CD14-positive monocyte (primary cell): ENCODE results near the gene CCDC122. TPM values are rescaled to one million over a fixed set of nuclear protein-coding genes. Genes with fewer than 3 reads are reported as not detected.

Source experiments
- DNase-seq, 3 donors: peaks; one replicate each; pipeline ENCODE4 v3.0.0-alpha.2; 2011 to 2022
- H2AFZ ChIP-seq: 2 replicates; pipeline ENCODE4 v1.6.0; 2012; ENCODE audit warnings: mild to moderate bottlenecking, low read depth, low read length, inconsistent platforms; ENCODE audit not compliant: insufficient read depth, poor library complexity, severe bottlenecking
- H3K27ac ChIP-seq, 2 donors: 1 replicate in 1 of 2; 2 replicates in 1 of 2; pipeline ENCODE4 v1.5.1; 2012 to 2013; ENCODE audit warnings: low read length in 2 of 2, control low read depth in 1 of 2, inconsistent platforms in 1 of 2, low read depth in 1 of 2, mild to moderate bottlenecking in 1 of 2
- H3K27me3 ChIP-seq, 2 donors: one replicate each; pipeline versions ENCODE4 v1.6.0 to v1.6.1; 2011 to 2013; ENCODE audit warnings: low read length in 2 of 2; ENCODE audit not compliant: control insufficient read depth in 2 of 2, insufficient read depth in 2 of 2
- H3K36me3 ChIP-seq, 2 donors: replicated peaks in 1 of 2; 1 replicate in 1 of 2; 2 replicates in 1 of 2; pipeline versions ENCODE4 v1.5.1 to v1.6.1; 2012 to 2013; ENCODE audit warnings: low read length in 2 of 2, control low read depth in 1 of 2, inconsistent platforms in 1 of 2, mild to moderate bottlenecking in 1 of 2; ENCODE audit not compliant: insufficient read depth in 2 of 2, control insufficient read depth in 1 of 2
- H3K4me1 ChIP-seq, 2 donors: 1 replicate in 1 of 2; 2 replicates in 1 of 2; pipeline versions ENCODE4 v1.5.1 to v1.6.1; 2012 to 2013; ENCODE audit warnings: low read length in 2 of 2, control low read depth in 1 of 2, inconsistent platforms in 1 of 2, mild to moderate bottlenecking in 1 of 2, moderate library complexity in 1 of 2; ENCODE audit not compliant: insufficient read depth in 2 of 2, control insufficient read depth in 1 of 2
- H3K4me2 ChIP-seq: replicated peaks from 2 replicates; pipeline ENCODE3; 2012; ENCODE audit warnings: low read length, moderate library complexity, mild to moderate bottlenecking; ENCODE audit not compliant: poor library complexity, severe bottlenecking; ENCODE audit errors: extremely low read depth
- H3K4me3 ChIP-seq, 3 experiments: fragments of 200-600 bp in 1 of 3; sonication (generic) in 1 of 3; replicated peaks in 1 of 3; 1 replicate in 2 of 3; 2 replicates in 1 of 3; pipeline ENCODE4 v1.5.1; 2011 to 2013; ENCODE audit warnings: low read length in 3 of 3, mild to moderate bottlenecking in 3 of 3, control low read depth in 2 of 3, low read depth in 2 of 3, inconsistent platforms in 1 of 3, moderate library complexity in 1 of 3
- H3K79me2 ChIP-seq: 2 replicates; pipeline ENCODE4 v1.6.0; 2012; ENCODE audit warnings: mild to moderate bottlenecking, control low read depth, inconsistent platforms, low read length, moderate library complexity; ENCODE audit not compliant: insufficient read depth
- H3K9ac ChIP-seq: 2 replicates; pipeline ENCODE4 v1.6.0; 2017; ENCODE audit warnings: low read length, mild to moderate bottlenecking; ENCODE audit not compliant: insufficient read depth, poor library complexity, severe bottlenecking
- H3K9me3 ChIP-seq, 2 donors: replicated peaks in 1 of 2; 1 replicate in 1 of 2; 2 replicates in 1 of 2; pipeline versions ENCODE4 v1.5.1 to v1.6.1; 2012 to 2013; ENCODE audit warnings: low read length in 2 of 2, control low read depth in 1 of 2; ENCODE audit not compliant: control insufficient read depth in 1 of 2, insufficient read depth in 1 of 2
- H4K20me1 ChIP-seq: 2 replicates; pipeline ENCODE4 v1.6.0; 2012; ENCODE audit warnings: mild to moderate bottlenecking, low read length, control low read depth, moderate library complexity; ENCODE audit not compliant: insufficient read depth
- H3K27ac Mint-ChIP-seq, 7 donors: one replicate each; pipeline ENCODE4 v1.8.0; 2020; ENCODE audit warnings: mild to moderate bottlenecking in 7 of 7, mixed read lengths in 7 of 7, moderate library complexity in 6 of 7, inconsistent platforms in 2 of 7
- H3K27me3 Mint-ChIP-seq, 3 donors: one replicate each; pipeline ENCODE4 v1.8.0; 2021 to 2022; ENCODE audit warnings: low read depth in 3 of 3, mild to moderate bottlenecking in 3 of 3, mixed read lengths in 3 of 3, moderate library complexity in 3 of 3, inconsistent platforms in 1 of 3
- H3K36me3 Mint-ChIP-seq, 2 donors: one replicate each; pipeline ENCODE4 v1.8.0; 2020; ENCODE audit warnings: mixed read lengths in 2 of 2, inconsistent platforms in 1 of 2, mild to moderate bottlenecking in 1 of 2
- H3K4me1 Mint-ChIP-seq: one replicate; pipeline ENCODE4 v1.8.0; 2020; ENCODE audit warnings: mild to moderate bottlenecking, mixed read lengths
- H3K4me3 Mint-ChIP-seq, 2 donors: one replicate each; pipeline ENCODE4 v1.8.0; 2020; ENCODE audit warnings: mild to moderate bottlenecking in 2 of 2, mixed read lengths in 2 of 2, moderate library complexity in 1 of 2
- H3K9me3 Mint-ChIP-seq, 7 donors: one replicate each; pipeline ENCODE4 v1.8.0; 2020 to 2022; ENCODE audit warnings: mixed read lengths in 7 of 7, mild to moderate bottlenecking in 6 of 7, moderate library complexity in 6 of 7, inconsistent platforms in 2 of 7
- WGBS: methylation state at CpG from one replicate; pipeline ENCODE4 v1.1.5; 2013; ENCODE audit warnings: missing lambda C conversion rate; ENCODE audit not compliant: insufficient coverage; 5-methylcytosine and 5-hydroxymethylcytosine counted together
- intact Hi-C, 2 donors: fragments of 100-400 bp; cut with micrococcal nuclease; formaldehyde crosslinking; loops; one replicate each; pipeline versions ENCODE4 v1.15.0 to v1.15.1; 2023
- polyA plus RNA-seq, 3 donors: library from polyadenylated mRNA; depleted of rRNA in 1 of 3; unstranded in 2 of 3; stranded (reverse) in 1 of 3; fragments of 300-500 nt in 2 of 3; fragments of >200 nt in 1 of 3; fragmentation: Illumina TruSeq in 2 of 3; gene quantifications; 1 replicate in 2 of 3; 2 replicates in 1 of 3; pipeline ENCODE4 v1.2.3, GENCODE V29; 2012 to 2021
- TF ChIP-seq, protein P1 (sequence below): fragments of 200-600 bp; IDR thresholded peaks from one replicate; pipeline ENCODE4 v1.8.0; 2022; ENCODE audit warnings: antibody characterized with exemption, mild to moderate bottlenecking

CCDC122 gene
- polyA plus RNA-seq, 3 donors: 0.16 to 8.0 (median 0.52) TPM

DNA sequence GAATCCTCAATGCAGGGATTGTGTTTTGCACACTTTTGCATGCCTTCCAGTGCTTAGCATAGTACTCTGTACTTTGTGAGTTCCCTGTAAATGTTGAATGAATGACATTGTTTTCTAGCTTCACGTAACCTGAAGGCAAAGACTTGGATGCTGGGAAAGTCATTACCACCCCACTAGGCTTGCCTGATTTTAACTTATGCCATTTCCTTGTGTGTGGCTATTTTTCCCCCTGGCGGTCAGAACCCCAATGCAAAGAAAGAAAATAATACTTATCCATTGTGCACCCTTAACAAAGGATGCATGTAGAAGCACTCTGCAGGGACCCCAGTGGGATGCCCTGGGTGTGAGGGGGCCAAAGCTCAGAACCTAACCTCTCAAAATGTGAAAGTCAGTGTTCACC is 91.5 kb downstream of the CCDC122 start:
- H3K9me3 ChIP-seq: peaks cover 0 to 5% of the 10 kb centered on the region in 2 donors
- TF ChIP-seq, protein P1, sequence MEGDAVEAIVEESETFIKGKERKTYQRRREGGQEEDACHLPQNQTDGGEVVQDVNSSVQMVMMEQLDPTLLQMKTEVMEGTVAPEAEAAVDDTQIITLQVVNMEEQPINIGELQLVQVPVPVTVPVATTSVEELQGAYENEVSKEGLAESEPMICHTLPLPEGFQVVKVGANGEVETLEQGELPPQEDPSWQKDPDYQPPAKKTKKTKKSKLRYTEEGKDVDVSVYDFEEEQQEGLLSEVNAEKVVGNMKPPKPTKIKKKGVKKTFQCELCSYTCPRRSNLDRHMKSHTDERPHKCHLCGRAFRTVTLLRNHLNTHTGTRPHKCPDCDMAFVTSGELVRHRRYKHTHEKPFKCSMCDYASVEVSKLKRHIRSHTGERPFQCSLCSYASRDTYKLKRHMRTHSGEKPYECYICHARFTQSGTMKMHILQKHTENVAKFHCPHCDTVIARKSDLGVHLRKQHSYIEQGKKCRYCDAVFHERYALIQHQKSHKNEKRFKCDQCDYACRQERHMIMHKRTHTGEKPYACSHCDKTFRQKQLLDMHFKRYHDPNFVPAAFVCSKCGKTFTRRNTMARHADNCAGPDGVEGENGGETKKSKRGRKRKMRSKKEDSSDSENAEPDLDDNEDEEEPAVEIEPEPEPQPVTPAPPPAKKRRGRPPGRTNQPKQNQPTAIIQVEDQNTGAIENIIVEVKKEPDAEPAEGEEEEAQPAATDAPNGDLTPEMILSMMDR: no peak
- no peak overlapping the region for H3K27ac Mint-ChIP-seq
- peaks cover 0 to 3% (median 0%) of the 10 kb centered on the region in 7 donors for H3K9me3 Mint-ChIP-seq
- H2AFZ ChIP-seq: no peak overlapping the region
- WGBS: no CpG with 5 or more reads among the region's 2 CpGs
- peaks cover 7 to 21% of the 10 kb centered on the region in 2 donors for H3K4me1 ChIP-seq
- H3K27ac ChIP-seq: no peak overlapping the region
- H4K20me1 ChIP-seq: no peaks in the 10 kb centered on the region
- no peaks in the 10 kb centered on the region for H3K36me3 ChIP-seq
- peaks cover 14% of the 10 kb centered on the region for H3K4me1 Mint-ChIP-seq
- peaks cover 24 to 52% (median 42%) of the 10 kb centered on the region in 3 donors for H3K27me3 Mint-ChIP-seq
- H3K9ac ChIP-seq: no peak overlapping the region
- no peaks in the 10 kb centered on the region for H3K79me2 ChIP-seq
- peaks cover 11 to 60% of the 10 kb centered on the region in 2 donors for H3K27me3 ChIP-seq
- H3K4me3 Mint-ChIP-seq: peak overlapping the region in 1 of 2 donors; percentile 87
- H3K4me3 ChIP-seq: no peak overlapping the region
- intact Hi-C loops: no loop called here
- H3K4me2 ChIP-seq: no peak overlapping the region
- no peaks in the 10 kb centered on the region for H3K36me3 Mint-ChIP-seq
- DNase-seq: no peak

DNA sequence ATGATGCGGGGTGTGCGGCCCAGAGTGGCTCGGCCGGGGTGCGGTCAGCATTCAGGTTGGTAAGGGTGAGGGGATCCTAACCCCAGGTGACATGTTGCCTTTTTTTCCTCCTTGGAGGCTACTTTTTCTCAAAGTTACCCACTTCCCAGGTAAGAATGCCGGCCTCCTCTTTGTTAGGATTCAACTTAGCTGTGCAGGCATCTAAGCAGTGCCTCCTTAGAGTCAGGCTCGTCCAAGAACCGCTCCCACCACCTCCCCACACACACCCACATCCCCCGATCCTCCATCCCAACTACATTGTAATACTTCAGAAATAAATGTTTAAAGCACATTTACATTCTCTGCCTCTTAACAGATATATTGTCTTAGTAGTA is 92.0 kb downstream of the CCDC122 start:
- Mint-ChIP-seq H3K9me3 (peaks cover 0 to 3% (median 0%) of the 10 kb centered on the region in 7 donors), H3K4me1 (peaks cover 14% of the 10 kb centered on the region), H3K27ac (peak overlapping the region in 1 of 7 donors; percentile 56), H3K27me3 (peaks cover 24 to 50% (median 45%) of the 10 kb centered on the region in 3 donors), H3K4me3 (peak overlapping the region; percentile 59 to 87), H3K36me3 (no peaks in the 10 kb centered on the region)
- H3K9ac ChIP-seq: no peak overlapping the region
- H4K20me1 ChIP-seq: no peaks in the 10 kb centered on the region
- 4% methylated on average over 6 of the region's 9 CpGs for WGBS
- H3K4me3 ChIP-seq: peak overlapping the region in 1 of 3 experiments; percentile 72
- no peak overlapping the region for H3K27ac ChIP-seq
- no peaks in the 10 kb centered on the region for H3K79me2 ChIP-seq
- peak overlapping the region; percentile 72 for H2AFZ ChIP-seq
- H3K4me1 ChIP-seq: peaks cover 7 to 21% of the 10 kb centered on the region in 2 donors
- peaks cover 11 to 60% of the 10 kb centered on the region in 2 donors for H3K27me3 ChIP-seq
- TF ChIP-seq, protein P1: no peak
- intact Hi-C loops: no loop called here
- H3K9me3 ChIP-seq: peaks cover 0 to 5% of the 10 kb centered on the region in 2 donors
- no peak for DNase-seq
- no peaks in the 10 kb centered on the region for H3K36me3 ChIP-seq
- peak overlapping the region; percentile 80 for H3K4me2 ChIP-seq
